IMR-90 (cell line): ENCODE results near the gene ZMYM1. TPM values are rescaled to one million over a fixed set of nuclear protein-coding genes. Genes with fewer than 3 reads are reported as not detected.

Source experiments
- ATAC-seq: fragments of 200-7000 bp; cut with Tn5 transposase; 2 replicates; pipeline ENCODE4 v1.9.1; 2020; ENCODE audit warnings: low read depth, mild to moderate bottlenecking, moderate library complexity
- BruUV-seq: library from RNA; stranded (reverse); fragments of 400-500 nt; replicated peaks from 2 replicates; lab custom pipeline; 2021; lab: Mats Ljungman, UMichigan
- CTCF ChIA-PET: fragments of 300-600 bp; formaldehyde crosslinking; extraction: SDS; loops from one replicate; lab custom pipeline; 2021; ENCODE audit warnings: antibody characterized with exemption; lab: Yijun Ruan, JAX
- POLR2A ChIA-PET: fragments of 300-600 bp; sonication (Branson Sonifier 250); formaldehyde crosslinking; loops from one replicate; lab custom pipeline; 2022; ENCODE audit warnings: antibody characterized with exemption; ENCODE audit not compliant: unreplicated experiment; lab: Charles Lee
- DNase-seq: peaks from one replicate; pipeline ENCODE4 v3.0.0; 2013
- H2AFZ ChIP-seq: replicated peaks from 2 replicates; pipeline ENCODE3; 2013; ENCODE audit warnings: low read length, mild to moderate bottlenecking; ENCODE audit not compliant: poor library complexity
- H2AK5ac ChIP-seq: 2 replicates; pipeline ENCODE4 v1.6.1; 2013; ENCODE audit warnings: low read depth, low read length, inconsistent platforms
- H2AK9ac ChIP-seq: replicated peaks from 2 replicates; pipeline ENCODE3; 2013; ENCODE audit warnings: mild to moderate bottlenecking, low read depth, low read length, moderate library complexity; ENCODE audit not compliant: poor library complexity
- H2BK120ac ChIP-seq: 2 replicates; pipeline ENCODE4 v1.6.1; 2013; ENCODE audit warnings: low read depth, low read length, inconsistent platforms
- H2BK15ac ChIP-seq: 3 replicates; pipeline ENCODE4 v1.6.1; 2013; ENCODE audit warnings: low read depth, low read length, inconsistent platforms
- H2BK20ac ChIP-seq: 2 replicates; pipeline ENCODE4 v1.6.1; 2013; ENCODE audit warnings: low read depth, mild to moderate bottlenecking, inconsistent platforms, low read length, moderate library complexity
- H2BK5ac ChIP-seq: 2 replicates; pipeline ENCODE4 v1.6.1; 2013; ENCODE audit warnings: mild to moderate bottlenecking, low read depth, low read length, inconsistent platforms; ENCODE audit not compliant: poor library complexity, severe bottlenecking
- H3K14ac ChIP-seq: replicated peaks from 2 replicates; pipeline ENCODE4 v1.6.1; 2013; ENCODE audit warnings: low read depth, low read length, inconsistent platforms
- H3K18ac ChIP-seq: 2 replicates; pipeline ENCODE4 v1.6.1; 2013; ENCODE audit warnings: low read depth, low read length, control low read depth
- H3K23ac ChIP-seq: 2 replicates; pipeline ENCODE4 v1.6.1; 2013; ENCODE audit warnings: low read depth, low read length, inconsistent platforms
- H3K27ac ChIP-seq: 2 replicates; pipeline ENCODE4 v1.5.1; 2013; ENCODE audit warnings: mild to moderate bottlenecking, control low read depth, low read length; ENCODE audit not compliant: insufficient read depth
- H3K27me3 ChIP-seq: 2 replicates; pipeline ENCODE4 v1.6.1; 2013; ENCODE audit warnings: low read length; ENCODE audit not compliant: control insufficient read depth, insufficient read depth
- H3K36me3 ChIP-seq: 2 replicates; pipeline ENCODE4 v1.6.1; 2013; ENCODE audit warnings: low read length, mixed read lengths; ENCODE audit not compliant: control insufficient read depth, insufficient read depth
- H3K4ac ChIP-seq: 2 replicates; pipeline ENCODE4 v1.6.1; 2013; ENCODE audit warnings: low read depth, low read length, inconsistent platforms
- H3K4me1 ChIP-seq: 2 replicates; pipeline ENCODE4 v1.6.1; 2013; ENCODE audit warnings: low read length, mixed read lengths; ENCODE audit not compliant: control insufficient read depth, insufficient read depth
- H3K4me2 ChIP-seq: 2 replicates; pipeline ENCODE4 v1.6.1; 2013; ENCODE audit warnings: low read depth, mild to moderate bottlenecking, control low read depth, low read length, moderate library complexity
- H3K4me3 ChIP-seq: 2 replicates; pipeline ENCODE4 v1.5.1; 2013; ENCODE audit warnings: low read depth, mild to moderate bottlenecking, control low read depth, low read length, moderate library complexity; ENCODE audit not compliant: insufficient read depth
- H3K56ac ChIP-seq: 2 replicates; pipeline ENCODE4 v1.6.1; 2013; ENCODE audit warnings: low read length, inconsistent platforms; ENCODE audit not compliant: insufficient read depth; ENCODE audit errors: extremely low read depth
- H3K79me1 ChIP-seq, 2 experiments: 2 replicates each; pipeline ENCODE4 v1.6.1; 2013; ENCODE audit warnings: low read length in 2 of 2, inconsistent platforms in 1 of 2, low read depth in 1 of 2
- H3K9ac ChIP-seq: 2 replicates; pipeline ENCODE4 v1.6.1; 2013; ENCODE audit warnings: low read depth, low read length, control low read depth
- H3K9me1 ChIP-seq: 2 replicates; pipeline ENCODE4 v1.6.1; 2013; ENCODE audit warnings: low read length, inconsistent platforms; ENCODE audit not compliant: insufficient read depth
- H3K9me3 ChIP-seq: 2 replicates; pipeline ENCODE4 v1.6.1; 2013; ENCODE audit warnings: low read length; ENCODE audit not compliant: control insufficient read depth, insufficient read depth
- H4K20me1 ChIP-seq: 2 replicates; pipeline ENCODE4 v1.6.1; 2013; ENCODE audit warnings: low read length, inconsistent platforms; ENCODE audit not compliant: insufficient read depth
- H4K5ac ChIP-seq: 2 replicates; pipeline ENCODE4 v1.6.1; 2013; ENCODE audit warnings: mild to moderate bottlenecking, low read depth, low read length, control low read depth
- H4K8ac ChIP-seq, 2 experiments: 2 replicates each; pipeline ENCODE4 v1.6.1; 2013; ENCODE audit warnings: low read depth in 2 of 2, low read length in 2 of 2, control low read depth in 1 of 2, inconsistent platforms in 1 of 2
- H4K91ac ChIP-seq: 2 replicates; pipeline ENCODE4 v1.6.1; 2013; ENCODE audit warnings: low read depth, low read length, inconsistent platforms; ENCODE audit not compliant: insufficient read depth
- BHLHE40 ChIP-seq: fragments of 150-350 bp; IDR thresholded peaks from 2 replicates; pipeline ENCODE4 v1.6.1; 2016; ENCODE audit warnings: mild to moderate bottlenecking, low read depth, low read length
- CHD1 ChIP-seq: IDR thresholded peaks from 2 replicates; pipeline ENCODE4 v1.6.1; 2012; ENCODE audit warnings: low read depth, low read length, improper control_type of control experiment
- MXI1 ChIP-seq: IDR thresholded peaks from 2 replicates; pipeline ENCODE4 v1.6.1; 2012; ENCODE audit warnings: low read depth, mild to moderate bottlenecking, low read length, moderate library complexity, borderline replicate concordance
- NFE2L2 ChIP-seq: fragments of 150-350 bp; IDR thresholded peaks from 2 replicates; pipeline ENCODE4 v1.6.1; 2016; ENCODE audit warnings: low read depth, mild to moderate bottlenecking, low read length
- RCOR1 ChIP-seq: IDR thresholded peaks from 2 replicates; pipeline ENCODE4 v1.6.1; 2012; ENCODE audit warnings: mild to moderate bottlenecking, low read length, improper control_type of control experiment; ENCODE audit not compliant: insufficient replicate concordance
- WGBS, 2 experiments: methylation state at CpG; one replicate each; pipeline versions ENCODE4 v1.1.5 to v1.1.7; 2013; ENCODE audit warnings: missing lambda C conversion rate in 2 of 2; ENCODE audit not compliant: insufficient read length in 1 of 2; ENCODE audit errors: extremely low coverage in 2 of 2; 5-methylcytosine and 5-hydroxymethylcytosine counted together
- dilution Hi-C: fragments of 300-500 bp; cut with HindIII; formaldehyde crosslinking; loops from one replicate; pipeline ENCODE4 v1.14.3; 2018; ENCODE audit warnings: low sequenced_read_pairs; ENCODE audit not compliant: unreplicated experiment
- in situ Hi-C: fragments of 300-500 bp; cut with MboI; formaldehyde crosslinking; loops from 3 replicates; pipeline ENCODE4 v1.14.3; 2019; ENCODE audit warnings: low sequenced_read_pairs, inconsistent platforms, mixed read lengths
- intact Hi-C: fragments of 100-400 bp; cut with micrococcal nuclease; formaldehyde crosslinking; loops from 2 replicates; pipeline ENCODE4 v1.10.0; 2022
- polyA plus RNA-seq, 3 experiments: library from polyadenylated mRNA; depleted of rRNA; stranded (reverse); fragments of >200 nt; gene quantifications; 2 replicates each; pipeline ENCODE4 v1.2.3, GENCODE V29; 2012; ENCODE audit warnings: low replicate concordance in 1 of 3
- total RNA-seq: library from RNA; depleted of rRNA; stranded (reverse); fragments of >200 nt; gene quantifications from 2 replicates; pipeline ENCODE4 v1.2.3, GENCODE V29; 2012
- TF ChIP-seq, protein P1 (sequence below): fragments of 150-350 bp; IDR thresholded peaks from 2 replicates; pipeline ENCODE4 v1.6.1; 2016; ENCODE audit warnings: low read depth, mild to moderate bottlenecking, low read length, moderate library complexity, borderline replicate concordance

The ZMYM1 gene
- total and polyA plus RNA-seq, 2 of the 4 experiments (the other 2 are of a cell fraction): 7.2 to 33.9 TPM

DNA sequence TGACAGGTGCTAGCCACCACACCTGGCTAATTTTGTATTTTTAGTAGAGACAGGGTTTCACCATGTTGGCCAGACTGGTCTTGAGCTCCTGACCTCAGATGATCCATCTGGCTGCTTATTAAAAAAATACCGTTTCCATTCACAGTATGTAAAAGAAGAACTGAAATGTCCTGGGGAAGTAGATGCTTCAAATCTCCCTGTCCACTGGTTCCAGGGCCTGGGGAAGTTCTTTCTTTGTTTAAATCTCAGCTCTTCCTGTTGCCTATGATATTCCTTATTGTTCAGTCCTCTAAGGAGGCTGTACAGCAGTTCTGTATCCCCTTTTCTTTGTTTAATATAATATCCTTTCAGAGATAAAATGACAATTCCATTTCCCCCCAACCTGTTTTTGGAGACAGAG is 47.4 kb downstream of the ZMYM1 start:
- Histone ChIP-seq H3K4me3 (no peak overlapping the region), H2BK5ac (no peak overlapping the region), H2AK9ac (no peak overlapping the region), H3K9ac (no peak overlapping the region), H3K9me3 (peaks cover 4% of the 10 kb centered on the region; the same call in 1 of the 2 replicates), H2BK20ac (no peak overlapping the region), H4K8ac (no peak overlapping the region), H4K5ac (no peak overlapping the region), H4K20me1 (no peaks in the 10 kb centered on the region), H2AK5ac (no peak overlapping the region), H3K4me1 (no peaks in the 10 kb centered on the region), H2BK15ac (no peak overlapping the region), H3K9me1 (no peaks in the 10 kb centered on the region), H3K27me3 (no peaks in the 10 kb centered on the region), H3K23ac (no peak overlapping the region), H2AFZ (no peak overlapping the region), H3K56ac (no peak overlapping the region), H3K4ac (no peak overlapping the region), H3K14ac (no peak overlapping the region), H3K4me2 (no peak overlapping the region), H4K91ac (no peak overlapping the region), H3K36me3 (no peaks in the 10 kb centered on the region), H3K27ac (no peak overlapping the region), H3K79me1 (no peaks in the 10 kb centered on the region), H3K18ac (no peak overlapping the region), H2BK120ac (no peak overlapping the region)
- TF ChIP-seq, protein P1, sequence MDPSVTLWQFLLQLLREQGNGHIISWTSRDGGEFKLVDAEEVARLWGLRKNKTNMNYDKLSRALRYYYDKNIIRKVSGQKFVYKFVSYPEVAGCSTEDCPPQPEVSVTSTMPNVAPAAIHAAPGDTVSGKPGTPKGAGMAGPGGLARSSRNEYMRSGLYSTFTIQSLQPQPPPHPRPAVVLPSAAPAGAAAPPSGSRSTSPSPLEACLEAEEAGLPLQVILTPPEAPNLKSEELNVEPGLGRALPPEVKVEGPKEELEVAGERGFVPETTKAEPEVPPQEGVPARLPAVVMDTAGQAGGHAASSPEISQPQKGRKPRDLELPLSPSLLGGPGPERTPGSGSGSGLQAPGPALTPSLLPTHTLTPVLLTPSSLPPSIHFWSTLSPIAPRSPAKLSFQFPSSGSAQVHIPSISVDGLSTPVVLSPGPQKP: no peak
- TF ChIP-seq NFE2L2 (no peak), MXI1 (no peak), RCOR1 (no peak), CHD1 (no peak), BHLHE40 (no peak)
- no TSS peak for BruUV-seq
- dilution Hi-C loops: no loop called here
- ChIA-PET CTCF (interaction anchor here (0.6 kb wide), 1 partner anchor 12 kb away, joined by 5 read pairs; no protein-coding TSS in a partner anchor), POLR2A (no interaction called here)
- in situ Hi-C loops: no loop called here
- WGBS, 2 experiments: no CpG with 5 or more reads among the region's 1 CpG
- ATAC-seq (no peak), DNase-seq (no peak)
- intact Hi-C loops: no loop called here
